Measurements from ENCODE around the gene CACNA1H.

CACNA1H gene

GRCh38 chr16:1142911-1143310 lies 10.0 kb upstream of the CACNA1H start:
- DNase-seq (ENCODE audit: low read depth in 2 of 2): no peak

- DNase-seq (ENCODE audit: low read depth in 2 of 2): no peak
Observed at GRCh38 chr16:1143761-1144450, 9.0 kb upstream of the CACNA1H start.

- DNase-seq (ENCODE audit: low read depth in 2 of 2): no peak
Observed at GRCh38 chr16:1144476-1145382, 8.2 kb upstream of the CACNA1H start.

GRCh38 chr16:1145383-1146100 lies 7.4 kb upstream of the CACNA1H start:
- DNase-seq (ENCODE audit: low read depth in 2 of 2): no peak

GRCh38 chr16:1146409-1146808 lies 6.5 kb upstream of the CACNA1H start:
- no peak for DNase-seq (ENCODE audit: low read depth in 2 of 2)

GRCh38 chr16:1147027-1147426 lies 5.9 kb upstream of the CACNA1H start:
- DNase-seq (ENCODE audit: low read depth in 2 of 2): no peak

- no peak for DNase-seq (ENCODE audit: low read depth in 2 of 2)
Observed at GRCh38 chr16:1149101-1149636, 3.7 kb upstream of the CACNA1H start.

- peak in 1 of 2 experiments; percentile 8 for DNase-seq (ENCODE audit: low read depth in 2 of 2)
Observed at GRCh38 chr16:1150511-1150982, 2.4 kb upstream of the CACNA1H start.

- no peak for DNase-seq (ENCODE audit: low read depth in 2 of 2)
Observed at GRCh38 chr16:1151424-1152122, 1.3 kb upstream of the CACNA1H start.

- no peak for DNase-seq (ENCODE audit: low read depth in 2 of 2)
Observed at GRCh38 chr16:1152123-1152638, 725 bp upstream of the CACNA1H start.

GRCh38 chr16:1153480-1154160 lies 714 bp downstream of the CACNA1H start:
- no peak for DNase-seq (ENCODE audit: low read depth in 2 of 2)

GRCh38 chr16:1154291-1154886 lies 1.5 kb downstream of the CACNA1H start:
- DNase-seq (ENCODE audit: low read depth in 2 of 2): no peak

GRCh38 chr16:1154887-1155331 lies 2.0 kb downstream of the CACNA1H start:
- no peak for DNase-seq (ENCODE audit: low read depth in 2 of 2)

GRCh38 chr16:1155353-1156054 lies 2.6 kb downstream of the CACNA1H start:
- no peak for DNase-seq (ENCODE audit: low read depth in 2 of 2)

GRCh38 chr16:1156055-1156982 lies 3.4 kb downstream of the CACNA1H start:
- no peak for DNase-seq (ENCODE audit: low read depth in 2 of 2)

GRCh38 chr16:1156983-1157638 lies 4.2 kb downstream of the CACNA1H start:
- no peak for DNase-seq (ENCODE audit: low read depth in 2 of 2)

- DNase-seq (ENCODE audit: low read depth in 2 of 2): no peak
Observed at GRCh38 chr16:1157639-1158455, 4.9 kb downstream of the CACNA1H start.

Data from fibroblast of skin of left quadriceps (primary cell).